ENCODE results near the gene CNTRL. TPM values are rescaled to one million over a fixed set of nuclear protein-coding genes. Genes with fewer than 3 reads are reported as not detected.
"Not testable (repeated sequence)": the region's sequence is repeated elsewhere in the genome, so short reads cannot be mapped to it uniquely, and the experiment has no call there.

The CNTRL gene
- polyA plus RNA-seq, 1 experiment = 8.3 TPM

- ChIA-PET POLR2A (no interaction called here), CTCF (interaction anchor here (0.7 to 2.3 kb wide), 13 partner anchors 10 to 317 kb away, joined by 3 to 14 read pairs (median 5); no protein-coding TSS in a partner anchor)
- Histone ChIP-seq H3K27me3 (ENCODE audit: control insufficient read depth, insufficient read depth, low read length) (no peaks in the 10 kb centered on the region), H3K9me3 (ENCODE audit: control insufficient read depth, insufficient read depth, low read length) (no peaks in the 10 kb centered on the region), H3K4me3 (ENCODE audit: low read depth, low read length) (peak overlapping the region; percentile 67), H3K27ac (ENCODE audit: low read depth, low read length) (no peak overlapping the region)
- no peak for DNase-seq (ENCODE audit: low read depth, low spot score)
- no peak for TF ChIP-seq CTCF (IDR thresholded peaks at IDR 0.05; ENCODE audit: low read depth, low read length)
Measured at GRCh38 chr9:121122246-121123032, 47.7 kb downstream of the CNTRL start.

DNA sequence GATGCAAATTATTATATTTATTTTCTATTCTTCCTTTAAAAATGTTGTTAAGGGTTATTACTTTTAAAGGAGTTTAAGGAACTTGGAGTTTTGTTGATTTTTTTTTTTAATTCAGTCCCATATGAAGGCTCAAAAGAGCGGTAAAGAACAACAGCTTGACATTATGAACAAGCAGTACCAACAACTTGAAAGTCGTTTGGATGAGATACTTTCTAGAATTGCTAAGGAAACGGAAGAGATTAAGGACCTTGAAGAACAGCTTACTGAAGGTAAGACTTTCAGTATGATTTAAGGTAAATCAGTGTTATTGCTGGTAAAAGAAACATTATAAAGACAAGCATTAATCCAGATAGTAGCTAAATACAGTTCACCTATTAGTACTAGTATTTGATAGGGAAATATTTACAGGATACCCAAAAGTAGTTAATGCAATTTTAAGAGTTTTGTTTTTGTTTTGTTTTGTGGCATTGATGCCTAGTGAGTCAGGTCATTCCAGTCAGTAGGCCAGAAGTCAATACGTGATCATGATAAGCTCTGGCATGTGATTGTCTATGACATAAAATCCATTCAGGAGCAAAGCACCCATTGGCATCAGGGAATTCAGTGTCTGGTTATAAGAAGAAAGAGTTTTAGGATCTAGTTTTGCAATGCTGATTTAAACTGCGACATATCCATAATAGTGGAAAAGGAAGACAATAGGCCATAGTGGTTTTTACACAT, 49.2 kb downstream of the CNTRL start:
- POLR2A ChIA-PET = no interaction called here
- Histone ChIP-seq H3K27me3 (ENCODE audit: control insufficient read depth, insufficient read depth, low read length) (no peaks in the 10 kb centered on the region), H3K4me3 (ENCODE audit: low read depth, low read length) (no peak overlapping the region), H3K27ac (ENCODE audit: low read depth, low read length) (no peak overlapping the region), H3K9me3 (ENCODE audit: control insufficient read depth, insufficient read depth, low read length) (no peaks in the 10 kb centered on the region)
- no peak for DNase-seq (ENCODE audit: low read depth, low spot score)
- CTCF ChIA-PET = no interaction called here
- TF ChIP-seq CTCF (IDR thresholded peaks at IDR 0.05; ENCODE audit: low read depth, low read length) = no peak

GRCh38 chr9:121125590-121125989, 50.8 kb downstream of the CNTRL start:
- ChIA-PET POLR2A (no interaction called here), CTCF (interaction anchor here (0.5 to 1.0 kb wide), 3 partner anchors 65 to 282 kb away, joined by 3 read pairs; no protein-coding TSS in a partner anchor)
- H3K27ac ChIP-seq (ENCODE audit: low read depth, low read length) = no peak overlapping the region
- H3K27me3 ChIP-seq (ENCODE audit: control insufficient read depth, insufficient read depth, low read length) = no peaks in the 10 kb centered on the region
- H3K9me3 ChIP-seq (ENCODE audit: control insufficient read depth, insufficient read depth, low read length) = no peaks in the 10 kb centered on the region
- TF ChIP-seq CTCF (IDR thresholded peaks at IDR 0.05; ENCODE audit: low read depth, low read length) = no peak
- no peak overlapping the region for H3K4me3 ChIP-seq (ENCODE audit: low read depth, low read length)
- DNase-seq (ENCODE audit: low read depth, low spot score) = no peak

DNA sequence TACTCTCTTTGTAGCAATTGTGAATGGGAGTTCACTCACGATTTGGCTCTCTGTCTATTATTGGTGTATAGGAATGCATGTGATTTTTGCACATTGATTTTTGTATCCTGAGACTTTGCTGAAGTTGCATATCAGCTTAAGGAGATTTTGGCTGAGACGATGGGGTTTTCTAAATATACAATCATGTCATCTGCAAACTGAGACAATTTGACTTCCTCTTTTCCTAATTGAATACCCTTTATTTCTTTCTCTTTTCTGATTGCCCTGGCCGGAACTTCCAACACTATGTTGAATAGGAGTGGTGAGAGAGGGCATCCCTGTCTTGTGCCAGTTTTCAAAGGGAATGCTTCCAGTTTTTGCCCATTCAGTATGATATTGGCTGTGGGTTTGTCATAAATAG, 54.6 kb downstream of the CNTRL start:
- H3K4me3 ChIP-seq (ENCODE audit: low read depth, low read length); H3K9me3 ChIP-seq (ENCODE audit: control insufficient read depth, insufficient read depth, low read length); H3K27ac ChIP-seq (ENCODE audit: low read depth, low read length); POLR2A ChIA-PET; DNase-seq (ENCODE audit: low read depth, low spot score); H3K27me3 ChIP-seq (ENCODE audit: control insufficient read depth, insufficient read depth, low read length): not testable (repeated sequence)
- CTCF ChIA-PET = interaction anchor here (0.9 kb wide), 1 partner anchor 69 kb away, joined by 3 read pairs; no protein-coding TSS in a partner anchor

DNA sequence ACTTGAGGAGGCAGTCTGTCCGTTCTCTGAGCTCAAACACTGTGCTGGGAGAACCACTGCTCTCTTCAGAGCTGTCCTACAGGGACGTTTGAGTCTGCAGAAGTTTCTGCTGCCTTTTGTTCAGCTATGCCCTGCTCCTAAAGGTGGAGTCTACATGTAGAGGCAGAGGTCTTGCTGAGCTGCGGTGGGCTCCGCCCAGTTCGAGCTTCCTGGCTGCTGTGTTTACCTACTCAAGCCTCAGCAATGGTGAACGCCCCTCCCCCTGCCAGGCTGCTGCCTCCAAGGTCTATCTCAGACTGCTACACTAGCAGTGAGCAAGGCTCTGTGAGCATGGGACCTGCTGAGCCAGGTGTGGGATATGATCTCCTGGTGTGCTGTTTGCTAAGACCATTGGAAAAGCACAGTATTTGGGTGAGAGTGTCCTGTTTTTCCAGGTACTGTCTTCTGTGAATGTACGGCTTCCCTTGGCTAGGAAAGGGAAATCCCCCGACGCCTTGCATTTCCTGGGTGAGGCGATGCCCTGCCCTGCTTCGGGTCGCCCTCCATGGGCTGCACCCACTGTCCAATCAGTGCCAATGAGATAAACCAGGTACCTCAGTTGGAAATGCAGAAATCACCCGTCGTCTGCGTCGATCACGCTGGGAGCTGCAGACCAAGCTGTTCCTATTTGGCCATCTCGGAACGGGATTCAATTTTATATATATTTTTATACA, 58.5 kb downstream of the CNTRL start:
- no peak overlapping the region for H3K4me3 ChIP-seq (ENCODE audit: low read depth, low read length)
- ChIA-PET POLR2A (no interaction called here), CTCF (interaction anchor here (2.1 kb wide), 1 partner anchor 12 kb away, joined by 11 read pairs; no protein-coding TSS in a partner anchor)
- no peak for TF ChIP-seq CTCF (IDR thresholded peaks at IDR 0.05; ENCODE audit: low read depth, low read length)
- DNase-seq (ENCODE audit: low read depth, low spot score) = no peak
- H3K27ac ChIP-seq (ENCODE audit: low read depth, low read length) = no peak overlapping the region
- H3K27me3 ChIP-seq (ENCODE audit: control insufficient read depth, insufficient read depth, low read length) = no peaks in the 10 kb centered on the region
- no peaks in the 10 kb centered on the region for H3K9me3 ChIP-seq (ENCODE audit: control insufficient read depth, insufficient read depth, low read length)
